HEK293T (cell line): ENCODE data around the gene SLC9B2.

ENCODE experiments used
- CTCF ChIA-PET: fragments of 350-600 bp; formaldehyde crosslinking; extraction: SDS; loops from one replicate; lab custom pipeline; 2021; ENCODE audit warnings: antibody characterized with exemption, inconsistent platforms; lab: Yijun Ruan, JAX
- POLR2A ChIA-PET: fragments of 350-600 bp; formaldehyde crosslinking; extraction: SDS; loops from one replicate; lab custom pipeline; 2020; ENCODE audit warnings: antibody characterized with exemption, inconsistent platforms; lab: Yijun Ruan, JAX
- DNase-seq: peaks from one replicate; pipeline ENCODE4 v3.0.0; 2012; ENCODE audit warnings: mixed read lengths; ENCODE audit errors: extremely low spot score
- ARNT ChIP-seq: fragments of 450-650 bp; IDR thresholded peaks from 2 replicates; pipeline ENCODE4 v1.6.1; 2017; ENCODE audit warnings: mild to moderate bottlenecking
- BHLHE40 ChIP-seq: fragments of 450-650 bp; IDR thresholded peaks from 2 replicates; pipeline ENCODE4 v1.6.1; 2016; ENCODE audit warnings: mild to moderate bottlenecking, moderate library complexity, borderline replicate concordance
- CTBP1 ChIP-seq: fragments of 450-650 bp; IDR thresholded peaks from 2 replicates; pipeline ENCODE4 v1.6.1; 2016; ENCODE audit warnings: borderline replicate concordance
- ELF4 ChIP-seq: fragments of 450-650 bp; IDR thresholded peaks from 2 replicates; pipeline ENCODE4 v1.6.1; 2017; ENCODE audit warnings: antibody characterized with exemption
- FOXA1 ChIP-seq: fragments of 450-650 bp; IDR thresholded peaks from 2 replicates; pipeline ENCODE4 v1.6.1; 2016; ENCODE audit warnings: mild to moderate bottlenecking
- FOXK2 ChIP-seq: fragments of 450-650 bp; IDR thresholded peaks from 2 replicates; pipeline ENCODE4 v1.6.1; 2016; ENCODE audit warnings: mild to moderate bottlenecking
- FOXM1 ChIP-seq: fragments of 450-650 bp; IDR thresholded peaks from 2 replicates; pipeline ENCODE4 v1.6.1; 2017; ENCODE audit warnings: mild to moderate bottlenecking, borderline replicate concordance
- HDGF ChIP-seq: fragments of 450-650 bp; IDR thresholded peaks from 2 replicates; pipeline ENCODE4 v1.6.1; 2017; ENCODE audit warnings: antibody characterized with exemption, borderline replicate concordance
- L3MBTL2 ChIP-seq: fragments of 450-650 bp; conservative IDR thresholded peaks from 2 replicates; pipeline ENCODE4 v1.6.1; 2016; ENCODE audit warnings: mild to moderate bottlenecking
- LEF1 ChIP-seq: fragments of 450-650 bp; IDR thresholded peaks from 2 replicates; pipeline ENCODE4 v1.6.1; 2017; ENCODE audit warnings: mild to moderate bottlenecking, borderline replicate concordance
- NFRKB ChIP-seq: fragments of 450-650 bp; IDR thresholded peaks from 2 replicates; pipeline ENCODE4 v1.6.1; 2016; ENCODE audit warnings: mild to moderate bottlenecking, moderate library complexity
- SP1 ChIP-seq: fragments of 450-650 bp; IDR thresholded peaks from 2 replicates; pipeline ENCODE4 v1.6.1; 2017
- SUZ12 ChIP-seq: fragments of 450-650 bp; IDR thresholded peaks from 2 replicates; pipeline ENCODE4 v1.6.1; 2016; ENCODE audit warnings: mild to moderate bottlenecking
- TARDBP ChIP-seq: fragments of 450-650 bp; IDR thresholded peaks from 2 replicates; pipeline ENCODE4 v1.6.1; 2016
- ZNF384 ChIP-seq: fragments of 450-650 bp; IDR thresholded peaks from 2 replicates; pipeline ENCODE4 v1.6.1; 2016
- TF ChIP-seq, protein P1 (sequence below): fragments of 450-650 bp; IDR thresholded peaks from 2 replicates; pipeline ENCODE4 v1.6.1; 2016

Gene SLC9B2

GRCh38 chr4:103105558-103106356, 29.2 kb upstream of the SLC9B2 start:
- TF ChIP-seq ARNT: no peak
- no peak for TF ChIP-seq HDGF
- TF ChIP-seq FOXK2: no peak
- TF ChIP-seq SUZ12: no peak
- TF ChIP-seq FOXA1: no peak
- TF ChIP-seq LEF1: no peak
- TF ChIP-seq SP1: no peak
- no peak for TF ChIP-seq ELF4
- no peak for TF ChIP-seq TARDBP
- ChIA-PET POLR2A (no interaction called here), CTCF (no interaction called here)
- no peak for DNase-seq

GRCh38 chr4:103104886-103105285, 28.3 kb upstream of the SLC9B2 start:
- CTCF ChIA-PET: no interaction called here
- TF ChIP-seq ELF4 (no peak), L3MBTL2 (no peak), FOXK2 (no peak)
- POLR2A ChIA-PET: no interaction called here
- DNase-seq: no peak

- ChIA-PET POLR2A (no interaction called here), CTCF (interaction anchor here (0.9 to 2.3 kb wide), 2 partner anchors 16 to 480 kb away, joined by 3 to 9 read pairs; no protein-coding TSS in a partner anchor)
- no peak for DNase-seq
- TF ChIP-seq HDGF: no peak
- no peak for TF ChIP-seq CTBP1
- TF ChIP-seq BHLHE40: no peak
- no peak for TF ChIP-seq FOXM1
- TF ChIP-seq, protein P1, sequence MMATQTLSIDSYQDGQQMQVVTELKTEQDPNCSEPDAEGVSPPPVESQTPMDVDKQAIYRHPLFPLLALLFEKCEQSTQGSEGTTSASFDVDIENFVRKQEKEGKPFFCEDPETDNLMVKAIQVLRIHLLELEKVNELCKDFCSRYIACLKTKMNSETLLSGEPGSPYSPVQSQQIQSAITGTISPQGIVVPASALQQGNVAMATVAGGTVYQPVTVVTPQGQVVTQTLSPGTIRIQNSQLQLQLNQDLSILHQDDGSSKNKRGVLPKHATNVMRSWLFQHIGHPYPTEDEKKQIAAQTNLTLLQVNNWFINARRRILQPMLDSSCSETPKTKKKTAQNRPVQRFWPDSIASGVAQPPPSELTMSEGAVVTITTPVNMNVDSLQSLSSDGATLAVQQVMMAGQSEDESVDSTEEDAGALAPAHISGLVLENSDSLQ: no peak
- no peak for TF ChIP-seq ZNF384
- TF ChIP-seq NFRKB: no peak
- TF ChIP-seq LEF1: no peak
- no peak for TF ChIP-seq SUZ12
- no peak for TF ChIP-seq ELF4
- TF ChIP-seq ARNT: no peak
- no peak for TF ChIP-seq SP1
- no peak for TF ChIP-seq L3MBTL2
- no peak for TF ChIP-seq TARDBP
- TF ChIP-seq FOXA1: no peak
- no peak for TF ChIP-seq FOXK2
These were observed 24.1 kb upstream of the SLC9B2 start for GRCh38 chr4:103100691-103101090.

DNA sequence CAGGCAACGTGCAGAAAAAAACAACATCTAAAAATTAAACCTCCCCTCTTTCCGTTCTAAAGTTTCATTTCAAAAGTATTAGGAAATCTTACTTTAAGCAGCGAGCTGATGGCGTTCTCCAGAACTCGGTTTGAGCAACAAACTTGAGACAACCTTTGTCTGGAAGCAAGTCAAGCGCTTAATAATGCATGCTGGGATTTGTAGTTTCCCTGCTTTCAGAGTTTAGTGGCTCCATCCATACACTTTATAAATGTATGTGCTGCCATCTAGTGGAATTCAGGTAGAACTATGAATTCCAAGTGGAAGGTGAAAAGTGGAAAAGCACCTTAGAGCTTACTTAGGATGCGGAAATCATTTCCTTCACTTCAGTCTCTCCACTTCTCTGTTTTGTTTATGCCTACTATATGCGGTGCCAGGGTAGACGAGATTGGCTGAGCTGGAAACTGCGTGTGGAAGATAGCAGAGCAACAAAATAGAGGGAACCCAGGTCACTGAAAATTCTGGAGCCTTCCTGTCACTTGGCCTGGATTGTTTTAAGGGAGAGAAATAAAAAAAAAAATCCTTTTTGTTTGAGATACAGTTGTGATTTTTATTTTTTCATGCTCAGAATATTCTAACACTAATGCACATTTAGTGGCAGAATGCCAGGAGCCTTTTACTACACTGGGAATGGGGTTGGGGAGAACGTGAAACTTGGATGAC, 23.3 kb upstream of the SLC9B2 start, which contains the start of gene BDH2:
BDH2 (minus strand) TSS at position 144 of the 702 bp plus-strand sequence. CDS start 3,580 bp downstream, outside the sequence.
- TF ChIP-seq SP1 (no peak), LEF1 (no peak), BHLHE40 (no peak), FOXM1 (no peak)
- peak; percentile 79 for DNase-seq
- POLR2A ChIA-PET: interaction anchor here (0.9 kb wide), 1 partner anchor 8 kb away, joined by 3 read pairs; no protein-coding TSS in a partner anchor
- CTCF ChIA-PET: interaction anchor here (0.5 to 2.3 kb wide), 6 partner anchors 8 to 669 kb away, joined by 3 to 9 read pairs (median 4); no protein-coding TSS in a partner anchor

- ChIA-PET CTCF (interaction anchor here (0.6 to 2.3 kb wide), 4 partner anchors 43 to 495 kb away, joined by 3 to 9 read pairs (median 3); no protein-coding TSS in a partner anchor), POLR2A (no interaction called here)
- no peak for DNase-seq
- TF ChIP-seq FOXM1 (no peak), SUZ12 (no peak), ARNT (no peak), CTBP1 (no peak), FOXK2 (no peak), HDGF (no peak), BHLHE40 (no peak), NFRKB (no peak), ELF4 (no peak), ZNF384 (no peak), TARDBP (no peak), FOXA1 (no peak), LEF1 (no peak), SP1 (no peak), L3MBTL2 (no peak)
- TF ChIP-seq, protein P1: no peak
These were observed 22.3 kb upstream of the SLC9B2 start for GRCh38 chr4:103098756-103099440.

DNA sequence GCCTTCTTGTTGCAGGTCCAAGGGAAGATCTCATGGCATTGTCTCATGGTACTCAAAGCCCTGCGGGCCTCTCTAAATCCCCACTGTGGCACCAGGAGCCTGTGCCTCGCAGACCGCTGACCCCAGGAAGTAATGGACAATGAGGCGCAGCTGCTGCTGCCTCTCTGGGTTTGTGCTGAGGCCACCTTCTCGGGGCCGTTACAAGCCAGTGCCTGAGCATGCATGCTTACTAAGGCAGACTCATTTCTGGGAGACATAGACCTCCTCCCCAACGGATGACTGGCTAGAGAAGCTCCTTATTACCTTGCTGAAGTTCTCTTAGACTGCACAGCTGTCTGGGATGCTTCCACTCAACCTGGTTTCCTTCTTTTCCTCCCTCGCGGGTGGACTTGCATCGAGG, 21.8 kb upstream of the SLC9B2 start:
- DNase-seq: no peak
- ChIA-PET POLR2A (no interaction called here), CTCF (interaction anchor here (0.9 kb wide), 1 partner anchor 477 kb away, joined by 3 read pairs; no protein-coding TSS in a partner anchor)
- TF ChIP-seq NFRKB (no peak), FOXA1 (no peak), L3MBTL2 (no peak), CTBP1 (no peak), SUZ12 (no peak), FOXM1 (no peak)
- TF ChIP-seq, protein P1: no peak
